Caco-2 (cell line): ENCODE data around the gene GOLGA7B. TPM values are rescaled to one million over a fixed set of nuclear protein-coding genes. Genes with fewer than 3 reads are reported as not detected.

ENCODE experiments used
- BruUV-seq: library from RNA; stranded (reverse); fragments of 400-500 nt; replicated peaks from 2 replicates; lab custom pipeline; 2021; lab: Mats Ljungman, UMichigan
- CTCF ChIA-PET: fragments of 300-600 bp; sonication (Branson Sonifier 250); formaldehyde crosslinking; loops from one replicate; lab custom pipeline; 2022; ENCODE audit warnings: antibody characterized with exemption; lab: Charles Lee
- POLR2A ChIA-PET: fragments of 300-600 bp; sonication (Branson Sonifier 250); formaldehyde crosslinking; loops from one replicate; lab custom pipeline; 2022; ENCODE audit warnings: antibody characterized with exemption; lab: Charles Lee
- DNase-seq, 2 experiments: peaks; one replicate each; pipeline versions ENCODE4 v3.0.0 to v3.0.0-alpha.2; 2020 to 2022
- H3K27me3 ChIP-seq: replicated peaks from 2 replicates; pipeline ENCODE4 v1.6.0; 2011; ENCODE audit warnings: low read length; ENCODE audit not compliant: control insufficient read depth, insufficient read depth
- H3K36me3 ChIP-seq: 2 replicates; pipeline ENCODE4 v1.5.1; 2011; ENCODE audit warnings: low read length; ENCODE audit not compliant: control insufficient read depth, insufficient read depth
- H3K4me1 ChIP-seq: fragments of 250-450 bp; sonication (Bioruptor Pico); 2 replicates; pipeline ENCODE4 v1.5.1; 2020; ENCODE audit warnings: mild to moderate bottlenecking
- H3K4me3 ChIP-seq: 2 replicates; pipeline ENCODE4 v1.5.1; 2011; ENCODE audit warnings: low read depth, mild to moderate bottlenecking, control low read depth, low read length
- H3K9me3 ChIP-seq: fragments of 250-450 bp; sonication (Bioruptor Pico); 2 replicates; pipeline ENCODE4 v1.5.1; 2020; ENCODE audit warnings: mild to moderate bottlenecking, moderate library complexity
- H3K27ac Mint-ChIP-seq: one replicate; pipeline ENCODE4 v1.8.0; 2022; ENCODE audit warnings: mixed read lengths; ENCODE audit not compliant: unreplicated experiment
- H3K27me3 Mint-ChIP-seq: one replicate; pipeline ENCODE4 v1.8.0; 2022; ENCODE audit warnings: mixed read lengths; ENCODE audit not compliant: insufficient read depth, unreplicated experiment
- H3K36me3 Mint-ChIP-seq: one replicate; pipeline ENCODE4 v1.8.0; 2022; ENCODE audit warnings: mild to moderate bottlenecking, mixed read lengths; ENCODE audit not compliant: insufficient read depth, unreplicated experiment
- H3K4me1 Mint-ChIP-seq: one replicate; pipeline ENCODE4 v1.8.0; 2022; ENCODE audit warnings: low read depth, mixed read lengths; ENCODE audit not compliant: unreplicated experiment
- H3K4me3 Mint-ChIP-seq: one replicate; pipeline ENCODE4 v1.8.0; 2022; ENCODE audit warnings: mild to moderate bottlenecking, moderate library complexity, mixed read lengths; ENCODE audit not compliant: unreplicated experiment
- H3K9me3 Mint-ChIP-seq: one replicate; pipeline ENCODE4 v1.8.0; 2022; ENCODE audit warnings: mixed read lengths; ENCODE audit not compliant: unreplicated experiment
- CTCF ChIP-seq, 2 experiments: fragments of 200-600 bp in 1 of 2; IDR thresholded peaks; 1 replicate in 1 of 2; 2 replicates in 1 of 2; pipeline versions ENCODE4 v1.5.1 to v1.8.0; 2011 to 2022; ENCODE audit warnings: antibody characterized with exemption in 1 of 2, control low read depth in 1 of 2, inconsistent platforms in 1 of 2, low read depth in 1 of 2, low read length in 1 of 2, mild to moderate bottlenecking in 1 of 2, moderate library complexity in 1 of 2; ENCODE audit not compliant: insufficient read depth in 1 of 2, severe bottlenecking in 1 of 2, unreplicated experiment in 1 of 2
- intact Hi-C: fragments of 100-400 bp; cut with micrococcal nuclease; formaldehyde crosslinking; loops from one replicate; pipeline ENCODE4 v1.10.0; 2022; ENCODE audit not compliant: unreplicated experiment
- total RNA-seq: library from RNA; stranded (reverse); gene quantifications from 2 replicates; pipeline ENCODE4 v1.2.3, GENCODE V29; 2022

Gene GOLGA7B
- total RNA-seq, 1 experiment from 2014 or later: 0.36 TPM

GRCh38 chr10:97849103-97849686 is 448 bp upstream of the GOLGA7B start:
- no peaks in the 10 kb centered on the region; the same call in 1 of the 2 replicates for H3K27me3 ChIP-seq
- 0 out of 2 replicates have a peak, but pooled peaks cover 11% of the 10 kb centered on the region for H3K4me1 ChIP-seq
- peak overlapping the region; percentile 72 for H3K4me3 Mint-ChIP-seq
- BruUV-seq: no TSS peak
- no peaks in the 10 kb centered on the region for H3K9me3 Mint-ChIP-seq
- H3K27me3 Mint-ChIP-seq: peaks cover 3% of the 10 kb centered on the region
- peaks cover 7% of the 10 kb centered on the region for H3K4me1 Mint-ChIP-seq
- ChIA-PET CTCF (interaction anchor here (0.6 to 1.0 kb wide), 3 partner anchors 20 to 58 kb away, joined by 3 to 6 read pairs (median 4); no protein-coding TSS in a partner anchor), POLR2A (no interaction called here)
- H3K36me3 ChIP-seq: no peaks in the 10 kb centered on the region
- H3K27ac Mint-ChIP-seq: peak overlapping the region; percentile 16
- no peak for TF ChIP-seq CTCF (IDR thresholded peaks at IDR 0.05; ENCODE audit: insufficient read depth in 1 of 2, low read depth in 1 of 2, low read length in 1 of 2, severe bottlenecking in 1 of 2, unreplicated experiment in 1 of 2)
- no peaks in the 10 kb centered on the region for H3K9me3 ChIP-seq
- no peaks in the 10 kb centered on the region for H3K36me3 Mint-ChIP-seq
- no peak for DNase-seq
- H3K4me3 ChIP-seq: peak overlapping the region; percentile 69
- intact Hi-C loops: no loop called here

- no peak for DNase-seq
- ChIA-PET POLR2A (no interaction called here), CTCF (interaction anchor here (0.6 kb wide), 1 partner anchor 12 kb away, joined by 4 read pairs; no protein-coding TSS in a partner anchor)
- H3K27me3 ChIP-seq: no peaks in the 10 kb centered on the region; the same call in 1 of the 2 replicates
- no TSS peak for BruUV-seq
- Mint-ChIP-seq H3K9me3 (no peaks in the 10 kb centered on the region), H3K36me3 (no peaks in the 10 kb centered on the region), H3K4me3 (peak overlapping the region; percentile 68), H3K27ac (no peak overlapping the region), H3K4me1 (peaks cover 7% of the 10 kb centered on the region), H3K27me3 (peaks cover 3% of the 10 kb centered on the region)
- H3K4me1 ChIP-seq: 0 out of 2 replicates have a peak, but pooled peaks cover 14% of the 10 kb centered on the region
- H3K4me3 ChIP-seq: peak overlapping the region; percentile 32
- no peaks in the 10 kb centered on the region for H3K9me3 ChIP-seq
- no peak for TF ChIP-seq CTCF (IDR thresholded peaks at IDR 0.05; ENCODE audit: insufficient read depth in 1 of 2, low read depth in 1 of 2, low read length in 1 of 2, severe bottlenecking in 1 of 2, unreplicated experiment in 1 of 2)
- no peaks in the 10 kb centered on the region for H3K36me3 ChIP-seq
- intact Hi-C loops: no loop called here
Observed at GRCh38 chr10:97850446-97850845, 803 bp downstream of the GOLGA7B start.

GRCh38 chr10:97851341-97852001 is 1.8 kb downstream of the GOLGA7B start:
- Mint-ChIP-seq H3K36me3 (no peaks in the 10 kb centered on the region), H3K9me3 (no peaks in the 10 kb centered on the region), H3K27ac (no peak overlapping the region), H3K4me1 (peaks cover 7% of the 10 kb centered on the region), H3K27me3 (peaks cover 3% of the 10 kb centered on the region), H3K4me3 (no peak overlapping the region)
- Histone ChIP-seq H3K36me3 (no peaks in the 10 kb centered on the region), H3K4me1 (0 out of 2 replicates have a peak, but pooled peaks cover 17% of the 10 kb centered on the region), H3K27me3 (no peaks in the 10 kb centered on the region; the same call in 1 of the 2 replicates), H3K9me3 (0 out of 2 replicates have a peak, but pooled peaks cover 5% of the 10 kb centered on the region), H3K4me3 (no peak overlapping the region)
- no peak for DNase-seq
- no TSS peak for BruUV-seq
- no peak for TF ChIP-seq CTCF (IDR thresholded peaks at IDR 0.05; ENCODE audit: insufficient read depth in 1 of 2, low read depth in 1 of 2, low read length in 1 of 2, severe bottlenecking in 1 of 2, unreplicated experiment in 1 of 2)
- ChIA-PET CTCF (no interaction called here), POLR2A (no interaction called here)
- intact Hi-C loops: no loop called here
